KMS-11 (cell line): Measurements from ENCODE around the gene GSS.

Experiments
- H2AFZ ChIP-seq: fragments of 200-600 bp; sonication (generic); 2 replicates; pipeline ENCODE4 v1.6.1; 2016; ENCODE audit warnings: antibody characterized with exemption, mixed run types, low read depth
- H3K27ac ChIP-seq: fragments of 200-600 bp; sonication (generic); 2 replicates; pipeline ENCODE4 v1.6.1; 2016; ENCODE audit warnings: mild to moderate bottlenecking, mixed run types
- H3K27me3 ChIP-seq: fragments of 200-600 bp; sonication (generic); 2 replicates; pipeline ENCODE4 v1.6.1; 2017; ENCODE audit warnings: mild to moderate bottlenecking, low read depth, mixed run types, moderate library complexity; ENCODE audit not compliant: insufficient read depth
- H3K36me3 ChIP-seq: fragments of 200-600 bp; sonication (generic); 2 replicates; pipeline ENCODE4 v1.6.1; 2017; ENCODE audit warnings: mild to moderate bottlenecking, mixed run types; ENCODE audit not compliant: insufficient read depth
- H3K4me1 ChIP-seq: fragments of 200-600 bp; sonication (generic); 2 replicates; pipeline ENCODE4 v1.6.1; 2016; ENCODE audit warnings: mild to moderate bottlenecking, low read depth, mixed run types; ENCODE audit not compliant: poor library complexity, severe bottlenecking
- H3K4me2 ChIP-seq: fragments of 200-600 bp; sonication (generic); 2 replicates; pipeline ENCODE4 v1.7.0; 2016; ENCODE audit warnings: mild to moderate bottlenecking, mixed run types
- H3K4me3 ChIP-seq: fragments of 200-600 bp; sonication (generic); IDR thresholded peaks from 2 replicates; pipeline ENCODE4 v1.6.1; 2017; ENCODE audit warnings: low read depth, low read length, mixed read lengths; ENCODE audit not compliant: insufficient read depth
- H3K79me2 ChIP-seq: fragments of 200-600 bp; sonication (generic); 2 replicates; pipeline ENCODE4 v1.6.1; 2016; ENCODE audit warnings: low read depth, mixed run types; ENCODE audit not compliant: insufficient read depth
- H3K9ac ChIP-seq: fragments of 200-600 bp; sonication (generic); 2 replicates; pipeline ENCODE4 v1.6.1; 2016; ENCODE audit warnings: mild to moderate bottlenecking, mixed run types
- H4K20me1 ChIP-seq: fragments of 200-600 bp; sonication (generic); 2 replicates; pipeline ENCODE4 v1.6.1; 2016; ENCODE audit warnings: mild to moderate bottlenecking, mixed run types; ENCODE audit not compliant: insufficient read depth
- CTCF ChIP-seq: fragments of 200-600 bp; sonication (generic); conservative IDR thresholded peaks from 2 replicates; pipeline ENCODE4 v1.6.1; 2017; ENCODE audit warnings: low read depth, mild to moderate bottlenecking, antibody characterized with exemption, low read length, moderate library complexity, mixed read lengths

The GSS gene

GRCh38 chr20:34922654-34923381 is 32.8 kb downstream of the GSS start:
- Histone ChIP-seq H3K4me3 (no peak overlapping the region), H3K36me3 (no peaks in the 10 kb centered on the region), H3K27ac (no peak overlapping the region), H3K79me2 (no peaks in the 10 kb centered on the region), H3K4me1 (no peaks in the 10 kb centered on the region), H3K27me3 (no peaks in the 10 kb centered on the region), H4K20me1 (no peaks in the 10 kb centered on the region), H3K9ac (no peak overlapping the region), H3K4me2 (no peak overlapping the region), H2AFZ (no peak overlapping the region)
- TF ChIP-seq CTCF = no peak

- Histone ChIP-seq H3K4me1 (no peaks in the 10 kb centered on the region), H3K79me2 (no peaks in the 10 kb centered on the region), H4K20me1 (no peaks in the 10 kb centered on the region), H3K36me3 (no peaks in the 10 kb centered on the region), H3K27me3 (no peaks in the 10 kb centered on the region), H3K4me3 (no peak overlapping the region), H2AFZ (no peak overlapping the region), H3K4me2 (no peak overlapping the region), H3K27ac (no peak overlapping the region), H3K9ac (no peak overlapping the region)
- no peak for TF ChIP-seq CTCF
These were observed 34.2 kb downstream of the GSS start for GRCh38 chr20:34921436-34921835.

GRCh38 chr20:34920055-34920454 is 35.6 kb downstream of the GSS start:
- Histone ChIP-seq H2AFZ (no peak overlapping the region), H3K4me3 (no peak overlapping the region), H3K27me3 (no peaks in the 10 kb centered on the region), H4K20me1 (no peaks in the 10 kb centered on the region), H3K4me1 (no peaks in the 10 kb centered on the region), H3K4me2 (no peak overlapping the region), H3K36me3 (no peaks in the 10 kb centered on the region), H3K9ac (no peak overlapping the region), H3K79me2 (no peaks in the 10 kb centered on the region), H3K27ac (no peak overlapping the region)
- no peak for TF ChIP-seq CTCF

GRCh38 chr20:34916774-34917354 is 38.7 kb downstream of the GSS start:
- Histone ChIP-seq H3K36me3 (no peaks in the 10 kb centered on the region), H2AFZ (no peak overlapping the region), H3K9ac (no peak overlapping the region), H3K4me1 (no peaks in the 10 kb centered on the region), H4K20me1 (no peaks in the 10 kb centered on the region), H3K27ac (no peak overlapping the region), H3K4me2 (no peak overlapping the region), H3K4me3 (no peak overlapping the region), H3K27me3 (no peaks in the 10 kb centered on the region), H3K79me2 (no peaks in the 10 kb centered on the region)
- no peak for TF ChIP-seq CTCF
